ENCODE results near the gene RHOA.

Gene RHOA

DNA sequence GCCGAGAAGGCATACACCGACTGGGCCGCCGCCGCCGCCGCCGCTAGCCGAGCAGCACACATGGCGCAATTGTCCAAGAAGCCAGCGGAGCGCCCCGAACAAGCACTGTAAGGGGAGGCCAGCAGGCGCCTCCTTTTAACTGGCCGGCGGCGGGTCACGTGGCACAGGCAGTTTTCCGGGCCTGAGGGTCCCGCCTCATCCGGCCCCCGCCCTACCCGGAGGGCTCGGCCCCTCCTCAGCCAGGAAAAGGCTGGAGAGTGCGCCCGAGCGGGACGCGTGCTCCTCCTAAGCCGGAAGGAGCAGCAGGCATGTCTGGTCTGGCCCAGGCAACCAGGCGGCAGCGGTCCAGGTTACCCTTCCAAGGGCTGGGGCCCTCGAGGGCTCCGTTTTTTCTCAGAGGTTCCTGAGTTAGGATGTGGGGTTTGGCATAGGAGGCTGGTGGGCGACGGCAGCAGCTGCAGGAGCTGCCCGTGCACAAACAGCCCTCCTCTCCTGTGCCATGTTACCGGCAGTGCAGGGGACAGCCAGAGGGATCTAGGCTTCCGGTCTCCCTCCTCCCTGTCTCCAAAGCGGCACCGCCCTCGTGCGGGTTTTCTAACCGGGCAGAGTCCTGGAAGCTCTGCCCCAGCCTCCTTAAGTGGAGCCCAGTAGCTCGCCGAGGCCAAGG is 53.4 kb downstream of the RHOA start, which contains the start of gene GPX1 (continued):
- TF ChIP-seq SP3 (tag by site-specific recombination; IDR thresholded peaks at IDR 0.05) (peak; percentile 70), ZNF423 (tag by site-specific recombination; IDR thresholded peaks at IDR 0.05) (no peak), ZNF521 (tag by site-specific recombination; IDR thresholded peaks at IDR 0.05) (no peak), ZNF776 (tag by site-specific recombination; IDR thresholded peaks at IDR 0.05; ENCODE audit: borderline replicate concordance) (no peak), ZNF112 (tag by site-specific recombination; IDR thresholded peaks at IDR 0.05) (no peak), ZNF114 (tag by site-specific recombination; IDR thresholded peaks at IDR 0.05) (no peak), ZNF623 (tag by site-specific recombination; IDR thresholded peaks at IDR 0.05) (no peak), ZNF843 (tag by site-specific recombination; IDR thresholded peaks at IDR 0.05) (peak; percentile 47; the same call in 1 of the 2 replicates), ZNF146 (tag by site-specific recombination; IDR thresholded peaks at IDR 0.05) (no peak), ZNF184 (tag by site-specific recombination; IDR thresholded peaks at IDR 0.05) (no peak), ZFHX2 (tag by site-specific recombination; conservative IDR thresholded peaks at IDR 0.05) (no peak), ZNF624 (tag by site-specific recombination; IDR thresholded peaks at IDR 0.05) (no peak), ZNF311 (tag by site-specific recombination; IDR thresholded peaks at IDR 0.05; ENCODE audit: borderline replicate concordance) (no peak), REPIN1 (tag by site-specific recombination; IDR thresholded peaks at IDR 0.05; ENCODE audit: low read depth) (no peak), ZNF19 (tag by site-specific recombination; IDR thresholded peaks at IDR 0.05; ENCODE audit: low read depth) (no peak), ZNF560 (tag by site-specific recombination; IDR thresholded peaks at IDR 0.05; ENCODE audit: borderline replicate concordance) (no peak), ZNF335 (tag by site-specific recombination; conservative IDR thresholded peaks at IDR 0.05) (peak; percentile 99), ZNF626 (tag by site-specific recombination; IDR thresholded peaks at IDR 0.05) (no peak), ZNF785 (tag by site-specific recombination; IDR thresholded peaks at IDR 0.05) (no peak), ZNF433 (tag by site-specific recombination; IDR thresholded peaks at IDR 0.05; ENCODE audit: low read depth) (no peak), ZBTB17 (tag by site-specific recombination; IDR thresholded peaks at IDR 0.05) (peak; percentile 92)
- TF ChIP-seq, protein P1, sequence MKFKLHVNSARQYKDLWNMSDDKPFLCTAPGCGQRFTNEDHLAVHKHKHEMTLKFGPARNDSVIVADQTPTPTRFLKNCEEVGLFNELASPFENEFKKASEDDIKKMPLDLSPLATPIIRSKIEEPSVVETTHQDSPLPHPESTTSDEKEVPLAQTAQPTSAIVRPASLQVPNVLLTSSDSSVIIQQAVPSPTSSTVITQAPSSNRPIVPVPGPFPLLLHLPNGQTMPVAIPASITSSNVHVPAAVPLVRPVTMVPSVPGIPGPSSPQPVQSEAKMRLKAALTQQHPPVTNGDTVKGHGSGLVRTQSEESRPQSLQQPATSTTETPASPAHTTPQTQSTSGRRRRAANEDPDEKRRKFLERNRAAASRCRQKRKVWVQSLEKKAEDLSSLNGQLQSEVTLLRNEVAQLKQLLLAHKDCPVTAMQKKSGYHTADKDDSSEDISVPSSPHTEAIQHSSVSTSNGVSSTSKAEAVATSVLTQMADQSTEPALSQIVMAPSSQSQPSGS (tag by site-specific recombination; IDR thresholded peaks at IDR 0.05; ENCODE audit: low read depth): no peak
- TF ChIP-seq, protein P2, sequence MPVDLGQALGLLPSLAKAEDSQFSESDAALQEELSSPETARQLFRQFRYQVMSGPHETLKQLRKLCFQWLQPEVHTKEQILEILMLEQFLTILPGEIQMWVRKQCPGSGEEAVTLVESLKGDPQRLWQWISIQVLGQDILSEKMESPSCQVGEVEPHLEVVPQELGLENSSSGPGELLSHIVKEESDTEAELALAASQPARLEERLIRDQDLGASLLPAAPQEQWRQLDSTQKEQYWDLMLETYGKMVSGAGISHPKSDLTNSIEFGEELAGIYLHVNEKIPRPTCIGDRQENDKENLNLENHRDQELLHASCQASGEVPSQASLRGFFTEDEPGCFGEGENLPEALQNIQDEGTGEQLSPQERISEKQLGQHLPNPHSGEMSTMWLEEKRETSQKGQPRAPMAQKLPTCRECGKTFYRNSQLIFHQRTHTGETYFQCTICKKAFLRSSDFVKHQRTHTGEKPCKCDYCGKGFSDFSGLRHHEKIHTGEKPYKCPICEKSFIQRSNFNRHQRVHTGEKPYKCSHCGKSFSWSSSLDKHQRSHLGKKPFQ (tag by site-specific recombination; IDR thresholded peaks at IDR 0.05): no peak
- TF ChIP-seq, protein P3, sequence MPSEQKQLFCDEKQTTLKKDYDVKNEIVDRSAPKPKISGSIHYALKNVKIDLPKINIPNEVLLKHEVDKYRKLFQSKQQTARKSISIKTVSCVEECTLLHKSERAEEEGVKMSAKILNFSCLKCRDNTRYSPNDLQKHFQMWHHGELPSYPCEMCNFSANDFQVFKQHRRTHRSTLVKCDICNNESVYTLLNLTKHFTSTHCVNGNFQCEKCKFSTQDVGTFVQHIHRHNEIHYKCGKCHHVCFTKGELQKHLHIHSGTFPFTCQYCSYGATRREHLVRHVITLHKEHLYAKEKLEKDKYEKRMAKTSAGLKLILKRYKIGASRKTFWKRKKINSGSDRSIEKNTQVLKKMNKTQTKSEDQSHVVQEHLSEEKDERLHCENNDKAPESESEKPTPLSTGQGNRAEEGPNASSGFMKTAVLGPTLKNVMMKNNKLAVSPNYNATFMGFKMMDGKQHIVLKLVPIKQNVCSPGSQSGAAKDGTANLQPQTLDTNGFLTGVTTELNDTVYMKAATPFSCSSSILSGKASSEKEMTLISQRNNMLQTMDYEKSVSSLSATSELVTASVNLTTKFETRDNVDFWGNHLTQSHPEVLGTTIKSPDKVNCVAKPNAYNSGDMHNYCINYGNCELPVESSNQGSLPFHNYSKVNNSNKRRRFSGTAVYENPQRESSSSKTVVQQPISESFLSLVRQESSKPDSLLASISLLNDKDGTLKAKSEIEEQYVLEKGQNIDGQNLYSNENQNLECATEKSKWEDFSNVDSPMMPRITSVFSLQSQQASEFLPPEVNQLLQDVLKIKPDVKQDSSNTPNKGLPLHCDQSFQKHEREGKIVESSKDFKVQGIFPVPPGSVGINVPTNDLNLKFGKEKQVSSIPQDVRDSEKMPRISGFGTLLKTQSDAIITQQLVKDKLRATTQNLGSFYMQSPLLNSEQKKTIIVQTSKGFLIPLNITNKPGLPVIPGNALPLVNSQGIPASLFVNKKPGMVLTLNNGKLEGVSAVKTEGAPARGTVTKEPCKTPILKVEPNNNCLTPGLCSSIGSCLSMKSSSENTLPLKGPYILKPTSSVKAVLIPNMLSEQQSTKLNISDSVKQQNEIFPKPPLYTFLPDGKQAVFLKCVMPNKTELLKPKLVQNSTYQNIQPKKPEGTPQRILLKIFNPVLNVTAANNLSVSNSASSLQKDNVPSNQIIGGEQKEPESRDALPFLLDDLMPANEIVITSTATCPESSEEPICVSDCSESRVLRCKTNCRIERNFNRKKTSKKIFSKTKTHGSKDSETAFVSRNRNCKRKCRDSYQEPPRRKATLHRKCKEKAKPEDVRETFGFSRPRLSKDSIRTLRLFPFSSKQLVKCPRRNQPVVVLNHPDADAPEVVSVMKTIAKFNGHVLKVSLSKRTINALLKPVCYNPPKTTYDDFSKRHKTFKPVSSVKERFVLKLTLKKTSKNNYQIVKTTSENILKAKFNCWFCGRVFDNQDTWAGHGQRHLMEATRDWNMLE (tag by site-specific recombination; conservative IDR thresholded peaks at IDR 0.05; ENCODE audit: low read depth): peak; percentile 46
- TF ChIP-seq, protein P4, sequence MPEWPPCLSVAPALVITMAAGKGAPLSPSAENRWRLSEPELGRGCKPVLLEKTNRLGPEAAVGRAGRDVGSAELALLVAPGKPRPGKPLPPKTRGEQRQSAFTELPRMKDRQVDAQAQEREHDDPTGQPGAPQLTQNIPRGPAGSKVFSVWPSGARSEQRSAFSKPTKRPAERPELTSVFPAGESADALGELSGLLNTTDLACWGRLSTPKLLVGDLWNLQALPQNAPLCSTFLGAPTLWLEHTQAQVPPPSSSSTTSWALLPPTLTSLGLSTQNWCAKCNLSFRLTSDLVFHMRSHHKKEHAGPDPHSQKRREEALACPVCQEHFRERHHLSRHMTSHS (tag by site-specific recombination; IDR thresholded peaks at IDR 0.05): no peak
- TF ChIP-seq, protein P5, sequence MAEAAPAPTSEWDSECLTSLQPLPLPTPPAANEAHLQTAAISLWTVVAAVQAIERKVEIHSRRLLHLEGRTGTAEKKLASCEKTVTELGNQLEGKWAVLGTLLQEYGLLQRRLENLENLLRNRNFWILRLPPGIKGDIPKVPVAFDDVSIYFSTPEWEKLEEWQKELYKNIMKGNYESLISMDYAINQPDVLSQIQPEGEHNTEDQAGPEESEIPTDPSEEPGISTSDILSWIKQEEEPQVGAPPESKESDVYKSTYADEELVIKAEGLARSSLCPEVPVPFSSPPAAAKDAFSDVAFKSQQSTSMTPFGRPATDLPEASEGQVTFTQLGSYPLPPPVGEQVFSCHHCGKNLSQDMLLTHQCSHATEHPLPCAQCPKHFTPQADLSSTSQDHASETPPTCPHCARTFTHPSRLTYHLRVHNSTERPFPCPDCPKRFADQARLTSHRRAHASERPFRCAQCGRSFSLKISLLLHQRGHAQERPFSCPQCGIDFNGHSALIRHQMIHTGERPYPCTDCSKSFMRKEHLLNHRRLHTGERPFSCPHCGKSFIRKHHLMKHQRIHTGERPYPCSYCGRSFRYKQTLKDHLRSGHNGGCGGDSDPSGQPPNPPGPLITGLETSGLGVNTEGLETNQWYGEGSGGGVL (tag by site-specific recombination; IDR thresholded peaks at IDR 0.05): peak; percentile 57; the same call in 1 of the 2 replicates
- TF ChIP-seq, protein P6, sequence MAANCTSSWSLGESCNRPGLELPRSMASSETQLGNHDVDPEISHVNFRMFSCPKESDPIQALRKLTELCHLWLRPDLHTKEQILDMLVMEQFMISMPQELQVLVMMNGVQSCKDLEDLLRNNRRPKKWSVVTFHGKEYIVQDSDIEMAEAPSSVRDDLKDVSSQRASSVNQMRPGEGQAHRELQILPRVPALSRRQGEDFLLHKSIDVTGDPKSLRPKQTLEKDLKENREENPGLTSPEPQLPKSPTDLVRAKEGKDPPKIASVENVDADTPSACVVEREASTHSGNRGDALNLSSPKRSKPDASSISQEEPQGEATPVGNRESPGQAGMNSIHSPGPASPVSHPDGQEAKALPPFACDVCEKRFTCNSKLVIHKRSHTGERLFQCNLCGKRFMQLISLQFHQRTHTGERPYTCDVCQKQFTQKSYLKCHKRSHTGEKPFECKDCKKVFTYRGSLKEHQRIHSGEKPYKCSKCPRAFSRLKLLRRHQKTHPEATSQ (tag by site-specific recombination; IDR thresholded peaks at IDR 0.05): no peak; the same call in 1 of the 2 replicates

Measured in HEK293 (cell line).